ENCODE data around the gene TTC28. TPM values are rescaled to one million over a fixed set of nuclear protein-coding genes. Genes with fewer than 3 reads are reported as not detected.

TTC28 gene
- total and polyA plus RNA-seq, 7 donors: 1.2 to 12.1 (median 3.5) TPM

DNA sequence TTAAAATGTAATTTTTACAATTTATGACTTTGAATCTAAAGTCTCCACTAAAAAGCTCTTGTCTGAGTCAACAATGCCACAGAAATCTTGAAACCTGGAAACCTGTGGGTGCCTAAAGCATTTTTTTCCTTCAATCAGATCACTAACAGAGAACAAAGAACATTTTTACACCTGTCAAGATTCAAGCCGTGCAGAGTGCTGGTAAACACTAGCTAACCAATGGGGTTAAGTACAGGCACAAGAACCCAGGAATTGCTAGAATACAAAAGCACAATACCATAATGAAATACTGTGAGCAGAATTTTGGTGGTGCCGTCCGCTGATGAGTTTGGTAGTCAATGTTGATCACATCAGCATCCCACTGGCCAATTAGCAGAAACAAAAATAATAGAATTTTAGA is 380.3 kb downstream of the TTC28 start:
- no peaks in the 10 kb centered on the region for H3K9me3 ChIP-seq
- ATAC-seq: no peak
- no peak for DNase-seq
- intact Hi-C loops (cut with DNase I): no loop called here
- no peak overlapping the region for H3K4me3 ChIP-seq
- no peaks in the 10 kb centered on the region for H3K27me3 ChIP-seq (ENCODE audit: insufficient read depth in 3 of 3, low read length in 2 of 3)
- H3K36me3 ChIP-seq (ENCODE audit: insufficient read depth in 1 of 2, low read depth in 1 of 2): no peaks in the 10 kb centered on the region
- H3K4me1 ChIP-seq: peaks cover 6% of the 10 kb centered on the region
- WGBS, 3 donors: 80 to 88% (median 84%) methylated on average over 3 of the region's 3 CpGs
- TF ChIP-seq, protein P1, sequence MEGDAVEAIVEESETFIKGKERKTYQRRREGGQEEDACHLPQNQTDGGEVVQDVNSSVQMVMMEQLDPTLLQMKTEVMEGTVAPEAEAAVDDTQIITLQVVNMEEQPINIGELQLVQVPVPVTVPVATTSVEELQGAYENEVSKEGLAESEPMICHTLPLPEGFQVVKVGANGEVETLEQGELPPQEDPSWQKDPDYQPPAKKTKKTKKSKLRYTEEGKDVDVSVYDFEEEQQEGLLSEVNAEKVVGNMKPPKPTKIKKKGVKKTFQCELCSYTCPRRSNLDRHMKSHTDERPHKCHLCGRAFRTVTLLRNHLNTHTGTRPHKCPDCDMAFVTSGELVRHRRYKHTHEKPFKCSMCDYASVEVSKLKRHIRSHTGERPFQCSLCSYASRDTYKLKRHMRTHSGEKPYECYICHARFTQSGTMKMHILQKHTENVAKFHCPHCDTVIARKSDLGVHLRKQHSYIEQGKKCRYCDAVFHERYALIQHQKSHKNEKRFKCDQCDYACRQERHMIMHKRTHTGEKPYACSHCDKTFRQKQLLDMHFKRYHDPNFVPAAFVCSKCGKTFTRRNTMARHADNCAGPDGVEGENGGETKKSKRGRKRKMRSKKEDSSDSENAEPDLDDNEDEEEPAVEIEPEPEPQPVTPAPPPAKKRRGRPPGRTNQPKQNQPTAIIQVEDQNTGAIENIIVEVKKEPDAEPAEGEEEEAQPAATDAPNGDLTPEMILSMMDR (IDR thresholded peaks at IDR 0.05): no peak
- H3K27ac ChIP-seq: no peak overlapping the region

GRCh38 chr22:28297504-28297903 is 382.1 kb downstream of the TTC28 start:
- no peaks in the 10 kb centered on the region for H3K27me3 ChIP-seq (ENCODE audit: insufficient read depth in 3 of 3, low read length in 2 of 3)
- WGBS, 3 donors: 36 to 43% (median 42%) methylated on average over 4 of the region's 4 CpGs
- no peaks in the 10 kb centered on the region for H3K9me3 ChIP-seq
- H3K4me1 ChIP-seq: peaks cover 6% of the 10 kb centered on the region
- H3K36me3 ChIP-seq (ENCODE audit: insufficient read depth in 1 of 2, low read depth in 1 of 2): no peaks in the 10 kb centered on the region
- DNase-seq (no peak), ATAC-seq (peak in 1 of 4 donors; percentile 51)
- TF ChIP-seq, protein P1 (IDR thresholded peaks at IDR 0.05): no peak
- H3K27ac ChIP-seq: no peak overlapping the region
- no peak overlapping the region for H3K4me3 ChIP-seq
- intact Hi-C loops (cut with DNase I): no loop called here

GRCh38 chr22:28296452-28296851 is 383.2 kb downstream of the TTC28 start:
- Histone ChIP-seq H3K4me1 (peaks cover 6% of the 10 kb centered on the region), H3K4me3 (no peak overlapping the region), H3K36me3 (ENCODE audit: insufficient read depth in 1 of 2, low read depth in 1 of 2) (no peaks in the 10 kb centered on the region), H3K27me3 (ENCODE audit: insufficient read depth in 3 of 3, low read length in 2 of 3) (no peaks in the 10 kb centered on the region), H3K9me3 (no peaks in the 10 kb centered on the region), H3K27ac (no peak overlapping the region)
- intact Hi-C loops (cut with DNase I): no loop called here
- DNase-seq: no peak
- no peak for ATAC-seq
- TF ChIP-seq, protein P1 (IDR thresholded peaks at IDR 0.05): no peak

- WGBS, 3 donors: 82 to 86% (median 83%) methylated on average over 2 of the region's 2 CpGs
- Histone ChIP-seq H3K9me3 (no peaks in the 10 kb centered on the region), H3K27ac (no peak overlapping the region), H3K27me3 (ENCODE audit: insufficient read depth in 3 of 3, low read length in 2 of 3) (no peaks in the 10 kb centered on the region), H3K4me1 (no peaks in the 10 kb centered on the region), H3K4me3 (no peak overlapping the region), H3K36me3 (ENCODE audit: insufficient read depth in 1 of 2, low read depth in 1 of 2) (no peaks in the 10 kb centered on the region)
- ATAC-seq (no peak), DNase-seq (no peak)
- intact Hi-C loops (cut with DNase I): no loop called here
- TF ChIP-seq, protein P1 (IDR thresholded peaks at IDR 0.05): no peak
Observed at GRCh38 chr22:28283068-28283654, 396.5 kb downstream of the TTC28 start.

Data from psoas muscle (tissue), 8 donors.